ENCODE results near the gene C19orf33.

C19orf33 gene

DNA sequence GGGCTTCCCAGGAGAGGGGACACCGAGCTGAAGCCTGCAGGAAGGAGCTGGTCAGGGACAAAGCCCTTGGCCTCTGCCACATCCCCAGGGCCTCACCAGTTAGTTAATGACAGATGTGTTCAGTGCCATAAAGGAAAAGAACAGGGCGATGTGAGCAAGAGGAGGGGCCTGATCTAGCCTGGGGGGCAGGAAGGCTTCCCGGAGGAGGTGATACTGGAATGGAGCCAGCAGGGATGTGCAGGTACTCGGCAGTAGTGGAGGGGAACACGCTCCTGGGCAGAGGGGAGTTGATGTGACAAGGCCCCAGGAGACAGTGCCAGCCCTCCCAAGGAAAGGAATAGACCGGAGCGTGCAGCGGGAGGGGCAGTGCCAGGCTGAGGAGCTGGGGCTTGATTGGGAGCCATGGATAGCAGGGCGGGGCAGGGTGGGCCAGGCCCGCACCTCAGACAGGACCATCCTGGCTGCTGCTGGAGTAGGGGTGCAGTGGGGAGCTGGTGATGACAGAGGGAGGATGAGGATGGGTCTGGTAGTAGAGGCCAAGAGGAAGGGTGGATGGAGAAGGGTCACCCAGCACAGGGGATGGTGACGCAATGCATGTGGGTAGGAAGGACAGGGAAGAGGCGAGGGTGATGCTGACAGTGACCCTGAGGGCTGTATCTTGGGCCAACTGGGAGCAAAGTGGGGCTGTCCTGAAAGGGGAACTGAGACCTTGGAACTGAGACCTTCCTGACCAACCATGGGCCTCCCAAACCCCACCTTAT, 4.1 kb downstream of the C19orf33 start:
- Histone ChIP-seq H4K91ac (ENCODE audit: low read depth, low read length) (no peak overlapping the region), H3K23ac (ENCODE audit: low read length) (no peak overlapping the region), H3K4me3 (ENCODE audit: low read depth, low read length) (no peak overlapping the region), H3K14ac (ENCODE audit: low read length) (no peak overlapping the region), H3K79me2 (ENCODE audit: control insufficient read depth, insufficient read depth, low read length, poor library complexity) (no peaks in the 10 kb centered on the region), H3K9me3 (ENCODE audit: insufficient read depth, low read depth, low read length) (no peaks in the 10 kb centered on the region), H2AK5ac (ENCODE audit: low read length) (no peak overlapping the region), H2BK120ac (ENCODE audit: insufficient read depth, low read length, poor library complexity) (no peak overlapping the region), H2BK12ac (ENCODE audit: low read length) (no peak overlapping the region), H2BK5ac (ENCODE audit: low read depth, low read length, poor library complexity) (no peak overlapping the region), H3K4me2 (ENCODE audit: low read length) (no peak overlapping the region), H3K4ac (ENCODE audit: low read depth, low read length) (no peak overlapping the region), H3K36me3 (ENCODE audit: control insufficient read depth in 1 of 2, insufficient read depth in 2 of 2, low read length in 2 of 2) (peaks cover 21 to 27% of the 10 kb centered on the region in 2 experiments), H3K4me1 (ENCODE audit: control insufficient read depth in 1 of 2, insufficient read depth in 2 of 2, low read length in 2 of 2) (peaks cover 17 to 20% of the 10 kb centered on the region in 2 experiments), H3K9ac (ENCODE audit: low read length) (no peak overlapping the region), H3K18ac (ENCODE audit: low read length) (no peak overlapping the region), H2AFZ (ENCODE audit: insufficient read depth, low read length, poor library complexity) (no peak overlapping the region), H3K79me1 (ENCODE audit: low read length) (peaks cover 5% of the 10 kb centered on the region), H3K27me3 (ENCODE audit: insufficient read depth, low read length) (no peaks in the 10 kb centered on the region), H3K27ac (ENCODE audit: low read depth, low read length) (no peak overlapping the region), H4K12ac (ENCODE audit: low read depth, low read length) (no peak overlapping the region), H4K8ac (ENCODE audit: low read depth, low read length) (no peak overlapping the region)
- no CpG with 5 or more reads among the region's 12 CpGs for WGBS (ENCODE audit: extremely low coverage, insufficient coverage, insufficient read length)
- no peak for DNase-seq

DNA sequence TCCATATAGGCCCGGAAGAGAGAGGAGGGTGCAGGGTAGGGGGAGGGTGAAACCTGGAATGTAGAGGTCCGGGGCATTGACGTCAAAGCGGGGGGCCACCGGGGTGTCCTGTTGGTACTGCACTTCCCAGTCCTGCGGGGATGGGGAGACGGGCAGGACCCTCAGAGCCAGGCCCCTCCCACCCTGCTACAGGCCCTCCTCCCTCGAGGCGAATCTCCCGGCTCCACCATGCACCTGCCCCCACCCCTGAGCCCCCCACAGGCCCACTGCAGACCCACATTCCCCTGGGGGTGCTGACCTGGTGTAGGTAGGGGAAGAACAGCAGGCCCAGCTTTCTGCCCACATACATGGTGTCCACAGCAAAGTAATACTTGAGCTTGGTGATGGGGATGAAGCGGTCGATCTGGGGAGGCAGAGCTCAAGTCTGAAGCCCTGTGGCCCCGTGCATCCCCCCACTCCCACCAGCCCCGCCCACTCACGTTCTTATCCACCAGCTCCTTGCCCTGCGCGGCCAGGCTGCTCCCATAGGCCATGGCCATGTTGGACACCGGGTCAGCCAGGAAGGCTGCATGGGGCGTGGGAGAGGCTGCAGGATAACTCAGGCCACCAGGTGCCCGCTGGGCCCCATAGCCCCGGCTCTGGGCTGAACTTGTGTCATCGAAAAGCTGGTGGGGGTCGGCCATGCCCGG, 5.0 kb downstream of the C19orf33 start:
- H3K27ac ChIP-seq (ENCODE audit: low read depth, low read length): no peak overlapping the region
- H2BK12ac ChIP-seq (ENCODE audit: low read length): no peak overlapping the region
- H3K4ac ChIP-seq (ENCODE audit: low read depth, low read length): no peak overlapping the region
- H2BK5ac ChIP-seq (ENCODE audit: low read depth, low read length, poor library complexity): no peak overlapping the region
- H3K27me3 ChIP-seq (ENCODE audit: insufficient read depth, low read length): no peaks in the 10 kb centered on the region
- no peak overlapping the region for H3K9ac ChIP-seq (ENCODE audit: low read length)
- H3K14ac ChIP-seq (ENCODE audit: low read length): no peak overlapping the region
- H3K4me1 ChIP-seq (ENCODE audit: control insufficient read depth in 1 of 2, insufficient read depth in 2 of 2, low read length in 2 of 2): peaks cover 13 to 14% of the 10 kb centered on the region in 2 experiments
- H3K9me3 ChIP-seq (ENCODE audit: insufficient read depth, low read depth, low read length): no peaks in the 10 kb centered on the region
- no peak overlapping the region for H3K4me3 ChIP-seq (ENCODE audit: low read depth, low read length)
- no peaks in the 10 kb centered on the region for H3K79me2 ChIP-seq (ENCODE audit: control insufficient read depth, insufficient read depth, low read length, poor library complexity)
- H4K91ac ChIP-seq (ENCODE audit: low read depth, low read length): no peak overlapping the region
- no peak overlapping the region for H3K23ac ChIP-seq (ENCODE audit: low read length)
- WGBS (ENCODE audit: extremely low coverage, insufficient coverage, insufficient read length): no CpG with 5 or more reads among the region's 24 CpGs
- H2BK120ac ChIP-seq (ENCODE audit: insufficient read depth, low read length, poor library complexity): no peak overlapping the region
- H3K4me2 ChIP-seq (ENCODE audit: low read length): no peak overlapping the region
- H2AFZ ChIP-seq (ENCODE audit: insufficient read depth, low read length, poor library complexity): no peak overlapping the region
- no peak overlapping the region for H3K18ac ChIP-seq (ENCODE audit: low read length)
- peaks cover 3% of the 10 kb centered on the region for H3K79me1 ChIP-seq (ENCODE audit: low read length)
- H2AK5ac ChIP-seq (ENCODE audit: low read length): no peak overlapping the region
- no peak overlapping the region for H4K8ac ChIP-seq (ENCODE audit: low read depth, low read length)
- no peak for DNase-seq
- H4K12ac ChIP-seq (ENCODE audit: low read depth, low read length): no peak overlapping the region
- H3K36me3 ChIP-seq (ENCODE audit: control insufficient read depth in 1 of 2, insufficient read depth in 2 of 2, low read length in 2 of 2): peaks cover 21 to 27% of the 10 kb centered on the region in 2 experiments

DNA sequence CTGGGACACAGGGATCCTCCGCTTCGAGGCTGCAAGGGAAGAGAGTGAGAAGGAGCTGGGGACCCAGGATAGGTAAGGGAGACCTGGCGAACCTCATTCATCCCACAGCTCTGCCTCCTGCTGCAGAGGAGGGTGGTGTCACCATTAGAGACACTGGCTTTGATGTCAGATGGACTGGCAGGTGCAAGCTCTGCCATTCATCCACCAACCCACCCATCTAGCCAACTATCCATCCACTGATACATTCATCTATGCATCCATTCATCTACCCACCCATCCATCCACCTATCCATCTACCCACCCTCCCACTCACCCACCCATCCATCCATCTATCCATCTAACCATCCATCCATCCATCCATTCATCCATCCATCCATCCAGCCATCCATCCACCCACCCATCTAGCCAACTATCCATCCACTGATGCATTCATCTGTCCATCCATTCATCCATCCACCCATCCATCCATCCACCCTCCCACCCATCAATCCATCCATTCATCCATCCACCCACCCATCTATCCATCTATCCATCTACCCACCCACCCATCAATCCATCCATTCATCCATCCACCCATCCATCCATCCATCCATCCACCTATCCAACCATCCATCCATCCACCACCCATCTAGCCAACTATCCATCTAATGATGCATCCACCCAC, 5.7 kb downstream of the C19orf33 start:
- no peak overlapping the region for H2BK12ac ChIP-seq (ENCODE audit: low read length)
- no peak overlapping the region for H4K91ac ChIP-seq (ENCODE audit: low read depth, low read length)
- H3K23ac ChIP-seq (ENCODE audit: low read length): no peak overlapping the region
- peaks cover 21 to 27% of the 10 kb centered on the region in 2 experiments for H3K36me3 ChIP-seq (ENCODE audit: control insufficient read depth in 1 of 2, insufficient read depth in 2 of 2, low read length in 2 of 2)
- no peak overlapping the region for H4K12ac ChIP-seq (ENCODE audit: low read depth, low read length)
- no peak overlapping the region for H3K4ac ChIP-seq (ENCODE audit: low read depth, low read length)
- H3K4me2 ChIP-seq (ENCODE audit: low read length): no peak overlapping the region
- H2AK5ac ChIP-seq (ENCODE audit: low read length): no peak overlapping the region
- H3K9me3 ChIP-seq (ENCODE audit: insufficient read depth, low read depth, low read length): no peaks in the 10 kb centered on the region
- peaks cover 8% of the 10 kb centered on the region in 2 experiments for H3K4me1 ChIP-seq (ENCODE audit: control insufficient read depth in 1 of 2, insufficient read depth in 2 of 2, low read length in 2 of 2)
- H3K27me3 ChIP-seq (ENCODE audit: insufficient read depth, low read length): no peaks in the 10 kb centered on the region
- H4K8ac ChIP-seq (ENCODE audit: low read depth, low read length): no peak overlapping the region
- H3K14ac ChIP-seq (ENCODE audit: low read length): no peak overlapping the region
- no peak overlapping the region for H3K4me3 ChIP-seq (ENCODE audit: low read depth, low read length)
- H3K9ac ChIP-seq (ENCODE audit: low read length): no peak overlapping the region
- no peak overlapping the region for H2AFZ ChIP-seq (ENCODE audit: insufficient read depth, low read length, poor library complexity)
- H3K27ac ChIP-seq (ENCODE audit: low read depth, low read length): no peak overlapping the region
- no peak for DNase-seq
- H2BK120ac ChIP-seq (ENCODE audit: insufficient read depth, low read length, poor library complexity): no peak overlapping the region
- WGBS (ENCODE audit: extremely low coverage, insufficient coverage, insufficient read length): no CpG with 5 or more reads among the region's 3 CpGs
- no peaks in the 10 kb centered on the region for H3K79me2 ChIP-seq (ENCODE audit: control insufficient read depth, insufficient read depth, low read length, poor library complexity)
- no peak overlapping the region for H3K18ac ChIP-seq (ENCODE audit: low read length)
- peaks cover 3% of the 10 kb centered on the region for H3K79me1 ChIP-seq (ENCODE audit: low read length)
- no peak overlapping the region for H2BK5ac ChIP-seq (ENCODE audit: low read depth, low read length, poor library complexity)

DNA sequence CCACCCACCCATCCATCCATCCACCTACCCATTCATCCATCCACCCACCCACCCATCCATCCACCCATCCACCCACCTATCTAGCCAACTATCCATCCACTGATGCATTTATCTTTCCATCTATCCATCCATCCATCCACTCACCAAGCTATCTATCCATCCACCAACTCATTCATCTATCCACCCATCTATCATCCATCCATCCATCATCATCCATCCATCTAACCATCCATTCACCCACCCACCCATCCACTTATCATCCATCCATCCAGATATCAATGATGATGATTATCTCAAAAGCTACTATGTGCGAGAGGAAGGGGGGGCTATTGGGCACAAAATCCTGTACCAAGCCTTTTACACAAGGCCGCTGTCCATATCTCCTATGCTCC, 6.2 kb downstream of the C19orf33 start:
- no peak overlapping the region for H4K91ac ChIP-seq (ENCODE audit: low read depth, low read length)

More for the DNA sequence above, 6.2 kb downstream of the C19orf33 start:
- Histone ChIP-seq H2BK12ac (ENCODE audit: low read length) (no peak overlapping the region), H3K79me1 (ENCODE audit: low read length) (peaks cover 4% of the 10 kb centered on the region), H4K8ac (ENCODE audit: low read depth, low read length) (no peak overlapping the region), H3K27me3 (ENCODE audit: insufficient read depth, low read length) (no peaks in the 10 kb centered on the region), H3K4me1 (ENCODE audit: control insufficient read depth in 1 of 2, insufficient read depth in 2 of 2, low read length in 2 of 2) (peaks cover 4 to 5% of the 10 kb centered on the region in 2 experiments), H2BK120ac (ENCODE audit: insufficient read depth, low read length, poor library complexity) (no peak overlapping the region), H3K14ac (ENCODE audit: low read length) (no peak overlapping the region), H3K4me3 (ENCODE audit: low read depth, low read length) (no peak overlapping the region), H3K18ac (ENCODE audit: low read length) (no peak overlapping the region), H3K9ac (ENCODE audit: low read length) (no peak overlapping the region), H3K4ac (ENCODE audit: low read depth, low read length) (no peak overlapping the region), H3K79me2 (ENCODE audit: control insufficient read depth, insufficient read depth, low read length, poor library complexity) (peaks cover 1% of the 10 kb centered on the region), H3K23ac (ENCODE audit: low read length) (no peak overlapping the region), H2AFZ (ENCODE audit: insufficient read depth, low read length, poor library complexity) (no peak overlapping the region), H2BK5ac (ENCODE audit: low read depth, low read length, poor library complexity) (no peak overlapping the region), H3K4me2 (ENCODE audit: low read length) (no peak overlapping the region), H4K12ac (ENCODE audit: low read depth, low read length) (no peak overlapping the region), H3K27ac (ENCODE audit: low read depth, low read length) (no peak overlapping the region), H3K9me3 (ENCODE audit: insufficient read depth, low read depth, low read length) (no peaks in the 10 kb centered on the region), H3K36me3 (ENCODE audit: control insufficient read depth in 1 of 2, insufficient read depth in 2 of 2, low read length in 2 of 2) (peaks cover 21 to 27% of the 10 kb centered on the region in 2 experiments), H2AK5ac (ENCODE audit: low read length) (no peak overlapping the region)
- no CpG with 5 or more reads among the region's 2 CpGs for WGBS (ENCODE audit: extremely low coverage, insufficient coverage, insufficient read length)
- DNase-seq: no peak

All from trophoblast cell (in vitro differentiated cells and primary cell).